SK-N-SH (cell line): ENCODE data around the gene ZNF584. TPM values are rescaled to one million over a fixed set of nuclear protein-coding genes. Genes with fewer than 3 reads are reported as not detected.
A peak's percentile ranks its signal among the peaks of the same experiment; 100 is the strongest.
"Not testable (repeated sequence)": the region's sequence is repeated elsewhere in the genome, so short reads cannot be mapped to it uniquely, and the experiment has no call there.

Experiments
- CTCF ChIA-PET: fragments of 300-600, 350-600 bp; formaldehyde crosslinking; extraction: SDS; loops from one replicate; lab custom pipeline; 2021; lab: Yijun Ruan, JAX
- POLR2A ChIA-PET: fragments of 350-600 bp; sonication (Branson Sonifier 250); formaldehyde crosslinking; extraction: SDS; loops from one replicate; lab custom pipeline; 2020; ENCODE audit warnings: antibody characterized with exemption, inconsistent platforms; lab: Yijun Ruan, JAX
- DNase-seq: peaks from one replicate; pipeline ENCODE4 v3.0.0; 2012
- H2AFZ ChIP-seq: fragments of 200-600 bp; sonication (generic); 2 replicates; pipeline ENCODE4 v1.8.1; 2016; ENCODE audit warnings: antibody characterized with exemption, mild to moderate bottlenecking, low read depth
- H3F3A ChIP-seq: fragments of 200-600 bp; sonication (generic); replicated peaks from 2 replicates; pipeline ENCODE3; 2016; ENCODE audit warnings: antibody characterized with exemption, mild to moderate bottlenecking; ENCODE audit not compliant: insufficient read depth
- H3K27ac ChIP-seq, 2 experiments: fragments of 200-500 bp in 1 of 2; fragments of 200-600 bp in 1 of 2; sonication (Bioruptor generic) in 1 of 2; sonication (generic), shearing (Covaris generic) in 1 of 2; 2 replicates each; pipeline versions ENCODE4 v1.5.1 to v1.6.1; 2014 to 2016; ENCODE audit warnings: low read depth in 2 of 2, inconsistent platforms in 1 of 2, low read length in 1 of 2, mild to moderate bottlenecking in 1 of 2, mixed read lengths in 1 of 2
- H3K27me3 ChIP-seq: fragments of 200-600 bp; sonication (generic), shearing (Covaris generic); 2 replicates; pipeline ENCODE4 v1.6.1; 2016; ENCODE audit warnings: mixed run types; ENCODE audit not compliant: insufficient read depth
- H3K36me3 ChIP-seq, 2 experiments: fragments of 200-500 bp in 1 of 2; fragments of 200-600 bp in 1 of 2; sonication (Bioruptor generic) in 1 of 2; sonication (generic) in 1 of 2; replicated peaks in 1 of 2; 2 replicates each; pipeline versions ENCODE3 to v1.5.1; 2014 to 2016; ENCODE audit warnings: low read length in 1 of 2, mild to moderate bottlenecking in 1 of 2; ENCODE audit not compliant: insufficient read depth in 2 of 2, control insufficient read depth in 1 of 2
- H3K4me1 ChIP-seq, 2 experiments: fragments of 200-500 bp in 1 of 2; fragments of 200-600 bp in 1 of 2; sonication (Bioruptor generic) in 1 of 2; sonication (generic), shearing (Covaris generic) in 1 of 2; 2 replicates each; pipeline versions ENCODE4 v1.5.1 to v1.6.1; 2014 to 2016; ENCODE audit warnings: low read depth in 1 of 2, low read length in 1 of 2, mixed run types in 1 of 2; ENCODE audit not compliant: insufficient read depth in 2 of 2, control insufficient read depth in 1 of 2
- H3K4me2 ChIP-seq: fragments of 200-600 bp; sonication (generic), shearing (Covaris generic); 2 replicates; pipeline ENCODE4 v1.6.1; 2017; ENCODE audit warnings: mixed run types
- H3K4me3 ChIP-seq, 2 experiments: fragments of 200-500 bp in 1 of 2; fragments of 200-600 bp in 1 of 2; sonication (Bioruptor generic) in 1 of 2; sonication (generic), shearing (Covaris generic) in 1 of 2; 2 replicates each; pipeline versions ENCODE4 v1.5.1 to v1.8.1; 2014 to 2016; ENCODE audit warnings: low read depth in 2 of 2, inconsistent platforms in 1 of 2, low read length in 1 of 2, mild to moderate bottlenecking in 1 of 2, mixed read lengths in 1 of 2, moderate library complexity in 1 of 2
- H3K79me2 ChIP-seq: fragments of 200-600 bp; sonication (generic); 2 replicates; pipeline ENCODE4 v1.8.1; 2017; ENCODE audit warnings: mild to moderate bottlenecking; ENCODE audit not compliant: insufficient read depth
- H3K9ac ChIP-seq: fragments of 200-600 bp; sonication (generic); 2 replicates; pipeline ENCODE4 v1.6.1; 2017; ENCODE audit warnings: mixed run types
- H3K9me2 ChIP-seq: fragments of 200-600 bp; sonication (generic); 2 replicates; pipeline ENCODE4 v1.6.1; 2017; ENCODE audit warnings: mixed run types
- H3K9me3 ChIP-seq: fragments of 200-600 bp; sonication (generic); 2 replicates; pipeline ENCODE4 v1.6.1; 2017; ENCODE audit warnings: mixed run types, mild to moderate bottlenecking, moderate library complexity
- H4K20me1 ChIP-seq: fragments of 200-600 bp; sonication (generic); 2 replicates; pipeline ENCODE4 v1.6.1; 2017; ENCODE audit warnings: mild to moderate bottlenecking, mixed run types; ENCODE audit not compliant: insufficient read depth
- GATA2 ChIP-seq: sonication (generic); formaldehyde crosslinking; IDR thresholded peaks from 2 replicates; pipeline ENCODE4 v1.5.0; 2020; ENCODE audit warnings: mild to moderate bottlenecking, missing genetic modification reagents
- MEF2A ChIP-seq: IDR thresholded peaks from 2 replicates; pipeline ENCODE4 v1.4.0; 2012; ENCODE audit warnings: low read depth, borderline replicate concordance
- RCOR1 ChIP-seq: fragments of 150-350 bp; IDR thresholded peaks from 2 replicates; pipeline ENCODE4 v1.6.1; 2017; ENCODE audit warnings: antibody characterized with exemption, low read length
- RXRA ChIP-seq: IDR thresholded peaks from 2 replicates; pipeline ENCODE4 v1.4.0; 2012; ENCODE audit warnings: low read depth, mild to moderate bottlenecking, borderline replicate concordance
- TAF1 ChIP-seq: IDR thresholded peaks from 2 replicates; pipeline ENCODE4 v1.6.1; 2012; ENCODE audit warnings: low read depth, mild to moderate bottlenecking, low read length, moderate library complexity, borderline replicate concordance
- WGBS: methylation state at CpG from one replicate; pipeline ENCODE4 v1.1.6; 2017; ENCODE audit warnings: low lambda C conversion rate; 5-methylcytosine and 5-hydroxymethylcytosine counted together
- polyA plus RNA-seq, 3 experiments: library from polyadenylated mRNA; depleted of rRNA; stranded (reverse); fragments of >200 nt; gene quantifications; 2 replicates each; pipeline ENCODE4 v1.2.3, GENCODE V29; 2012
- TF ChIP-seq, protein P1 (sequence below): fragments of 200-600 bp; sonication (generic); IDR thresholded peaks from 2 replicates; pipeline ENCODE4 v1.6.1; 2017; ENCODE audit warnings: antibody characterized with exemption, mild to moderate bottlenecking, moderate library complexity
- TF ChIP-seq, protein P2 (sequence below): IDR thresholded peaks from 2 replicates; pipeline ENCODE4 v1.4.0; 2012; ENCODE audit warnings: low read depth, borderline replicate concordance

Gene ZNF584
- polyA plus RNA-seq, 1 of the 3 experiments (the other 2 are of a cell fraction): 9.4 TPM

DNA sequence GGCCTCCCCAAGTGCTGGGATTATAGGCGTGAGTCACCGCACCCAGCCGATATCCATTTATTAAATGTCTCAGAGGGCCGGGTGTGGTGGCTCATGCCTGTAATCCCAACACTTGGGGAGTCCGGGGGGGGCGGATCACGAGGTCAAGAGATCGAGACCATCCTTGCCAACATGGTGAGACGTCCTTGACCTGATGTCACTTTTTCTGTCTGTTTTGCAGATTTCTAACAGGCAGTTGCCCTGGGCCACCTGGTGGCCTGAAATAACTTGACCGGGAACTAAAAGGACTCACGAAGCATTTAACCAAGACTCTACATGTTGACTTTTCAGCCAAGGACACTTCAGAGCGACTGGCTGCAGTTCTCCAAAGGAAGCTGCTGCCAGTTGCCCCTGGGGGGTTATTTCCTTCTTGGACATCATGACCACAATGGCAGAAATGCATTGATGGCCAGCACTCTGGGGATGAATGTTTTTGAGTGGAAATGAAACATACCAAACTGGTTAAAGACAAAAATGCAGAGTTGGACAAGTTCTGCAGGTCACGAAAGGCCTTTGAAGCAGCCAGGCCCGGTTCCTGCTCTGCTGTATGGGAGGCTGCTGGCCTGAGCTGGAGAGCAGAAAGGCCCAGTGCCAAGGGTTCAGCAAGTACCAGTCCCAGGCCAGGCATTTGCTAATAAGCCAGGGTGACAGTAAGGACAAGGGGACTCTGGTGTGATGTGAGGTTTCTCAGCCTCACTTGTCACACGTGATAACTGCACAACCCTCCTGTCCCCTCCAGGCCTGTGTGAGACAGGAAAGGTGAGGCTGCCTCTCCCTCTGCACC is 35.9 kb upstream of the ZNF584 start:
- Histone ChIP-seq H3K9me3 (no peaks in the 10 kb centered on the region), H3K4me1 (no peaks in the 10 kb centered on the region), H3K27ac (no peak overlapping the region), H4K20me1 (no peaks in the 10 kb centered on the region), H3K9ac (no peak overlapping the region), H3K27me3 (no peaks in the 10 kb centered on the region), H3K4me2 (no peak overlapping the region), H2AFZ (no peak overlapping the region), H3K79me2 (no peaks in the 10 kb centered on the region), H3F3A (no peaks in the 10 kb centered on the region), H3K36me3 (no peaks in the 10 kb centered on the region), H3K4me3 (no peak overlapping the region; a peak in 1 of 4 replicates), H3K9me2 (no peaks in the 10 kb centered on the region)
- POLR2A ChIA-PET: interaction anchor here (1.4 to 1.8 kb wide), 2 partner anchors 9 to 10 kb away, joined by 4 to 8 read pairs; partner anchors contain the start of gene ZNF497
- CTCF ChIA-PET: interaction anchor here (1.2 kb wide), 1 partner anchor 44 kb away, joined by 3 read pairs; no protein-coding TSS in a partner anchor
- whole genome bisulfite sequencing: 84% methylated on average over 14 of the region's 15 CpGs
- TF ChIP-seq RCOR1 (no peak), RXRA (no peak), TAF1 (no peak), MEF2A (no peak)
- TF ChIP-seq, protein P1, sequence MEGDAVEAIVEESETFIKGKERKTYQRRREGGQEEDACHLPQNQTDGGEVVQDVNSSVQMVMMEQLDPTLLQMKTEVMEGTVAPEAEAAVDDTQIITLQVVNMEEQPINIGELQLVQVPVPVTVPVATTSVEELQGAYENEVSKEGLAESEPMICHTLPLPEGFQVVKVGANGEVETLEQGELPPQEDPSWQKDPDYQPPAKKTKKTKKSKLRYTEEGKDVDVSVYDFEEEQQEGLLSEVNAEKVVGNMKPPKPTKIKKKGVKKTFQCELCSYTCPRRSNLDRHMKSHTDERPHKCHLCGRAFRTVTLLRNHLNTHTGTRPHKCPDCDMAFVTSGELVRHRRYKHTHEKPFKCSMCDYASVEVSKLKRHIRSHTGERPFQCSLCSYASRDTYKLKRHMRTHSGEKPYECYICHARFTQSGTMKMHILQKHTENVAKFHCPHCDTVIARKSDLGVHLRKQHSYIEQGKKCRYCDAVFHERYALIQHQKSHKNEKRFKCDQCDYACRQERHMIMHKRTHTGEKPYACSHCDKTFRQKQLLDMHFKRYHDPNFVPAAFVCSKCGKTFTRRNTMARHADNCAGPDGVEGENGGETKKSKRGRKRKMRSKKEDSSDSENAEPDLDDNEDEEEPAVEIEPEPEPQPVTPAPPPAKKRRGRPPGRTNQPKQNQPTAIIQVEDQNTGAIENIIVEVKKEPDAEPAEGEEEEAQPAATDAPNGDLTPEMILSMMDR: peak; percentile 34; the same call in 1 of the 2 replicates
- DNase-seq: no peak

GRCh38 chr19:58374200-58374599 is 34.2 kb upstream of the ZNF584 start:
- POLR2A ChIA-PET: interaction anchor here (1.4 kb wide), 1 partner anchor 11 kb away, joined by 8 read pairs; the partner anchor contains the start of gene ZNF497
- no peak overlapping the region for H3K4me3 ChIP-seq
- H3F3A ChIP-seq: no peaks in the 10 kb centered on the region
- H3K9ac ChIP-seq: no peak overlapping the region
- H3K4me2 ChIP-seq: no peak overlapping the region
- DNase-seq: no peak
- CTCF ChIA-PET: interaction anchor here (0.7 to 1.1 kb wide), 3 partner anchors 10 to 145 kb away, joined by 3 to 4 read pairs (median 3); no protein-coding TSS in a partner anchor
- no peak overlapping the region for H2AFZ ChIP-seq
- 83% methylated on average over 4 of the region's 4 CpGs for WGBS
- no peak for TF ChIP-seq GATA2 (CRISPR knock-in tag)
- TF ChIP-seq, protein P2, sequence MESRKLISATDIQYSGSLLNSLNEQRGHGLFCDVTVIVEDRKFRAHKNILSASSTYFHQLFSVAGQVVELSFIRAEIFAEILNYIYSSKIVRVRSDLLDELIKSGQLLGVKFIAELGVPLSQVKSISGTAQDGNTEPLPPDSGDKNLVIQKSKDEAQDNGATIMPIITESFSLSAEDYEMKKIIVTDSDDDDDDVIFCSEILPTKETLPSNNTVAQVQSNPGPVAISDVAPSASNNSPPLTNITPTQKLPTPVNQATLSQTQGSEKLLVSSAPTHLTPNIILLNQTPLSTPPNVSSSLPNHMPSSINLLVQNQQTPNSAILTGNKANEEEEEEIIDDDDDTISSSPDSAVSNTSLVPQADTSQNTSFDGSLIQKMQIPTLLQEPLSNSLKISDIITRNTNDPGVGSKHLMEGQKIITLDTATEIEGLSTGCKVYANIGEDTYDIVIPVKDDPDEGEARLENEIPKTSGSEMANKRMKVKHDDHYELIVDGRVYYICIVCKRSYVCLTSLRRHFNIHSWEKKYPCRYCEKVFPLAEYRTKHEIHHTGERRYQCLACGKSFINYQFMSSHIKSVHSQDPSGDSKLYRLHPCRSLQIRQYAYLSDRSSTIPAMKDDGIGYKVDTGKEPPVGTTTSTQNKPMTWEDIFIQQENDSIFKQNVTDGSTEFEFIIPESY: no peak
- H3K27ac ChIP-seq: no peak overlapping the region
- no peaks in the 10 kb centered on the region for H3K36me3 ChIP-seq
- H3K4me1 ChIP-seq: peaks cover 0 to 1% of the 10 kb centered on the region in 2 experiments; a peak in 1 of 4 replicates
- no peaks in the 10 kb centered on the region for H3K79me2 ChIP-seq
- H3K9me3 ChIP-seq: no peaks in the 10 kb centered on the region
- no peaks in the 10 kb centered on the region for H4K20me1 ChIP-seq
- H3K27me3 ChIP-seq: no peaks in the 10 kb centered on the region
- no peaks in the 10 kb centered on the region for H3K9me2 ChIP-seq

DNA sequence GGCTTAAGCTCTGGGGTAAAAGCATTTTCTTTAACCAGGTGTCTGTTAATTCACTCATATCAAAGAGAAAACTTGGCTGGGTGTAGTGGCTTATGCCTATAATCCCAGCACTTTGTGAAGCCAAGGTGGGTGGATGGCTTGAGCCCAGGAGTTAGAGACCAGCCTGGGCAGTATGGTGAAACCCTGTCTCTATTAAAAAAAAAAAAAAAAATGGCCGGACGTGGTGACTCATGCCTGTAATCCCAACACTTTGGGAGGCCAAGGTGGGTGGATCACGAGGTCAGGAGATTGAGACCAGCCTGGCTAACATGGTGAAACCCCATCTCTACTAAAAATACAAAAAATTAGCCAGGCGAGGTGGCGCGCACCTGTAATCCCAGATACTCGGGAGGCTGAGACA is 31.7 kb upstream of the ZNF584 start:
- CTCF ChIA-PET: interaction anchor here (1.4 kb wide), 1 partner anchor 143 kb away, joined by 3 read pairs; the partner anchor contains the start of gene ZBTB45
- H4K20me1 ChIP-seq, H3K9ac ChIP-seq, H3K4me3 ChIP-seq, H3K4me2 ChIP-seq, H3K27ac ChIP-seq, H3K9me2 ChIP-seq, H3K79me2 ChIP-seq, H3K9me3 ChIP-seq, H3F3A ChIP-seq, POLR2A ChIA-PET, H2AFZ ChIP-seq, H3K27me3 ChIP-seq, H3K36me3 ChIP-seq, DNase-seq: not testable (repeated sequence)
- peaks cover 0 to 12% of the 10 kb centered on the region in 2 experiments; a peak in 1 of 4 replicates for H3K4me1 ChIP-seq
- WGBS: 77% methylated on average over 7 of the region's 7 CpGs
